SU-DHL-6 (cell line): Measurements from ENCODE around the gene MTG1.
"Not testable (repeated sequence)": the region's sequence is repeated elsewhere in the genome, so short reads cannot be mapped to it uniquely, and the experiment has no call there.

ENCODE experiments used
- H2AFZ ChIP-seq: fragments of 200-600 bp; sonication (generic); 2 replicates; pipeline ENCODE4 v1.6.1; 2014; ENCODE audit warnings: low read depth, mild to moderate bottlenecking, moderate library complexity, mixed read lengths, antibody characterized with exemption, low read length; ENCODE audit not compliant: severe bottlenecking
- H3F3A ChIP-seq: fragments of 200-600 bp; shearing (Covaris generic); 2 replicates; pipeline ENCODE4 v1.6.0; 2016; ENCODE audit warnings: antibody characterized with exemption, mild to moderate bottlenecking; ENCODE audit not compliant: insufficient read depth
- H3K27ac ChIP-seq: fragments of 200-600 bp; sonication (generic); 2 replicates; pipeline ENCODE4 v1.5.1; 2016; ENCODE audit warnings: low read depth, mild to moderate bottlenecking, low read length, moderate library complexity, mixed read lengths
- H3K27me3 ChIP-seq: fragments of 200-600 bp; sonication (generic), shearing (Covaris generic); 2 replicates; pipeline ENCODE4 v1.6.0; 2014; ENCODE audit warnings: mild to moderate bottlenecking, low read length
- H3K36me3 ChIP-seq: fragments of 200-600 bp; sonication (generic); 2 replicates; pipeline ENCODE4 v1.6.1; 2014; ENCODE audit warnings: mild to moderate bottlenecking, low read length, mixed read lengths
- H3K4me2 ChIP-seq: fragments of 300-600, 200-600 bp; shearing (Covaris generic), sonication (generic); 2 replicates; pipeline ENCODE4 v1.6.0; 2014; ENCODE audit warnings: low read length, low read depth, mild to moderate bottlenecking; ENCODE audit not compliant: poor library complexity, severe bottlenecking
- H3K4me3 ChIP-seq: fragments of 200-600 bp; sonication (generic); 2 replicates; pipeline ENCODE4 v1.5.1; 2014; ENCODE audit warnings: antibody characterized with exemption, low read length, mild to moderate bottlenecking, mixed read lengths; ENCODE audit not compliant: insufficient read depth, poor library complexity, severe bottlenecking
- H3K79me2 ChIP-seq: fragments of 200-600 bp; sonication (generic); 2 replicates; pipeline ENCODE4 v1.6.1; 2014; ENCODE audit warnings: mild to moderate bottlenecking, low read length, moderate library complexity; ENCODE audit not compliant: insufficient read depth
- H3K9ac ChIP-seq: fragments of 200-600 bp; sonication (generic); 2 replicates; pipeline ENCODE4 v1.7.0; 2014; ENCODE audit warnings: mild to moderate bottlenecking, low read length
- H3K9me2 ChIP-seq: fragments of 200-600 bp; sonication (generic); replicated peaks from 2 replicates; pipeline ENCODE4 v1.6.1; 2014; ENCODE audit warnings: low read length; ENCODE audit not compliant: insufficient read depth
- H3K9me3 ChIP-seq: fragments of 200-600 bp; sonication (generic); 2 replicates; pipeline ENCODE4 v1.6.1; 2014; ENCODE audit warnings: low read length, mixed read lengths; ENCODE audit not compliant: insufficient read depth
- H4K20me1 ChIP-seq: fragments of 200-600 bp; sonication (generic); 2 replicates; pipeline ENCODE4 v1.6.1; 2014; ENCODE audit warnings: low read depth, mild to moderate bottlenecking, antibody characterized with exemption, low read length, moderate library complexity, mixed read lengths
- CTCF ChIP-seq: fragments of 200-600 bp; sonication (generic); IDR thresholded peaks from one replicate; pipeline ENCODE4 v1.5.1; 2017; ENCODE audit warnings: antibody characterized with exemption, mild to moderate bottlenecking, low read length, moderate library complexity; ENCODE audit not compliant: insufficient read depth, poor library complexity, severe bottlenecking
- EZH2phosphoT487 ChIP-seq: fragments of 200-600 bp; sonication (generic), shearing (Covaris generic); conservative IDR thresholded peaks from 2 replicates; pipeline ENCODE4 v1.6.1; 2018; ENCODE audit warnings: mild to moderate bottlenecking, antibody characterized with exemption, low read length, moderate library complexity, mixed read lengths

MTG1 gene

GRCh38 chr10:133465950-133466474, 72.1 kb downstream of the MTG1 start:
- no peak for TF ChIP-seq EZH2phosphoT487
- no peak for TF ChIP-seq CTCF
- Histone ChIP-seq H2AFZ (no peak overlapping the region), H3F3A (no peaks in the 10 kb centered on the region), H3K27ac (no peak overlapping the region), H3K36me3 (no peaks in the 10 kb centered on the region), H3K4me2 (no peak overlapping the region), H4K20me1 (no peaks in the 10 kb centered on the region), H3K9me2 (no peaks in the 10 kb centered on the region), H3K27me3 (no peaks in the 10 kb centered on the region), H3K79me2 (no peaks in the 10 kb centered on the region), H3K4me3 (no peak overlapping the region), H3K9ac (no peak overlapping the region), H3K9me3 (no peaks in the 10 kb centered on the region)

GRCh38 chr10:133466683-133467275, 72.8 kb downstream of the MTG1 start:
- Histone ChIP-seq H3K9ac (no peak overlapping the region), H3K4me2 (no peak overlapping the region), H3K36me3 (no peaks in the 10 kb centered on the region), H3K4me3 (no peak overlapping the region), H3K27ac (no peak overlapping the region), H3K27me3 (no peaks in the 10 kb centered on the region), H3K9me3 (no peaks in the 10 kb centered on the region), H3K9me2 (no peaks in the 10 kb centered on the region), H3F3A (no peaks in the 10 kb centered on the region), H2AFZ (no peak overlapping the region), H4K20me1 (no peaks in the 10 kb centered on the region), H3K79me2 (no peaks in the 10 kb centered on the region)
- no peak for TF ChIP-seq CTCF
- no peak for TF ChIP-seq EZH2phosphoT487

- Histone ChIP-seq H3F3A (no peaks in the 10 kb centered on the region), H3K9me3 (no peaks in the 10 kb centered on the region), H3K79me2 (no peaks in the 10 kb centered on the region), H3K9ac (no peak overlapping the region), H3K9me2 (no peaks in the 10 kb centered on the region), H4K20me1 (no peaks in the 10 kb centered on the region), H3K36me3 (no peaks in the 10 kb centered on the region), H3K27ac (no peak overlapping the region), H3K4me2 (no peak overlapping the region), H2AFZ (no peak overlapping the region), H3K27me3 (no peaks in the 10 kb centered on the region), H3K4me3 (no peak overlapping the region)
- TF ChIP-seq CTCF (no peak), EZH2phosphoT487 (no peak)
Measured at GRCh38 chr10:133467286-133467911, 73.4 kb downstream of the MTG1 start.

- not testable (repeated sequence) for H2AFZ ChIP-seq, H4K20me1 ChIP-seq, H3K9me3 ChIP-seq, H3K9me2 ChIP-seq, H3K36me3 ChIP-seq, H3K27me3 ChIP-seq, H3K27ac ChIP-seq, H3K9ac ChIP-seq, H3F3A ChIP-seq, H3K4me3 ChIP-seq, H3K79me2 ChIP-seq, H3K4me2 ChIP-seq
Measured at GRCh38 chr10:133469205-133469604, 75.2 kb downstream of the MTG1 start.
